H9 (cell line): ENCODE results near the gene ATPAF1. TPM values are rescaled to one million over a fixed set of nuclear protein-coding genes. Genes with fewer than 3 reads are reported as not detected.

Experiments
- DNase-seq: peaks from one replicate; pipeline ENCODE4 v3.0.0-alpha.2; 2017
- H2AFZ ChIP-seq: one replicate; pipeline ENCODE4 v1.6.1; 2013; ENCODE audit warnings: mild to moderate bottlenecking, low read length, control low read depth, moderate library complexity
- H2AK5ac ChIP-seq: 2 replicates; pipeline ENCODE4 v1.6.1; 2013; ENCODE audit warnings: low read length, control low read depth, mixed read lengths; ENCODE audit not compliant: insufficient read length
- H2BK120ac ChIP-seq: one replicate; pipeline ENCODE4 v1.6.1; 2013; ENCODE audit warnings: low read depth, mild to moderate bottlenecking, low read length, control low read depth, inconsistent platforms; ENCODE audit not compliant: poor library complexity, severe bottlenecking
- H2BK12ac ChIP-seq: 2 replicates; pipeline ENCODE4 v1.6.1; 2013; ENCODE audit warnings: low read length, control low read depth, mixed read lengths, low read depth; ENCODE audit not compliant: insufficient read length
- H2BK15ac ChIP-seq: 2 replicates; pipeline ENCODE4 v1.6.1; 2013; ENCODE audit warnings: low read depth, low read length, control low read depth
- H2BK20ac ChIP-seq: one replicate; pipeline ENCODE4 v1.6.1; 2013; ENCODE audit warnings: low read depth, mild to moderate bottlenecking, low read length, control low read depth, inconsistent platforms; ENCODE audit not compliant: poor library complexity, severe bottlenecking
- H2BK5ac ChIP-seq: 2 replicates; pipeline ENCODE4 v1.6.1; 2013; ENCODE audit warnings: low read length, control low read depth, mixed read lengths; ENCODE audit not compliant: insufficient read length
- H3K14ac ChIP-seq: 2 replicates; pipeline ENCODE4 v1.6.1; 2013; ENCODE audit warnings: low read length, control low read depth; ENCODE audit not compliant: insufficient read depth
- H3K18ac ChIP-seq: 2 replicates; pipeline ENCODE4 v1.6.1; 2013; ENCODE audit warnings: low read depth, mild to moderate bottlenecking, mixed read lengths, low read length, control low read depth; ENCODE audit not compliant: insufficient read length
- H3K23ac ChIP-seq: 2 replicates; pipeline ENCODE4 v1.6.1; 2013; ENCODE audit warnings: low read length, control low read depth, mixed read lengths, low read depth; ENCODE audit not compliant: insufficient read length
- H3K23me2 ChIP-seq: 2 replicates; pipeline ENCODE4 v1.6.1; 2013; ENCODE audit warnings: low read depth, mild to moderate bottlenecking, mixed read lengths, low read length, control low read depth; ENCODE audit not compliant: insufficient read length, poor library complexity, severe bottlenecking
- H3K27ac ChIP-seq: 2 replicates; pipeline ENCODE4 v1.5.1; 2013; ENCODE audit warnings: low read length, control low read depth, mixed read lengths, low read depth; ENCODE audit not compliant: insufficient read length
- H3K27me3 ChIP-seq: 2 replicates; pipeline ENCODE4 v1.6.1; 2013; ENCODE audit warnings: low read length, control low read depth, inconsistent platforms; ENCODE audit not compliant: insufficient read depth
- H3K4ac ChIP-seq: 2 replicates; pipeline ENCODE4 v1.6.1; 2013; ENCODE audit warnings: low read depth, mild to moderate bottlenecking, control low read depth, inconsistent platforms, low read length, moderate library complexity
- H3K4me1 ChIP-seq: 2 replicates; pipeline ENCODE4 v1.6.1; 2013; ENCODE audit warnings: low read length, control low read depth, inconsistent platforms; ENCODE audit not compliant: insufficient read depth
- H3K4me2 ChIP-seq: 2 replicates; pipeline ENCODE4 v1.6.1; 2013; ENCODE audit warnings: low read length, control low read depth, mixed read lengths; ENCODE audit not compliant: insufficient read length, insufficient read depth
- H3K56ac ChIP-seq: 2 replicates; pipeline ENCODE4 v1.6.1; 2013; ENCODE audit warnings: low read depth, mild to moderate bottlenecking, mixed read lengths, low read length, control low read depth; ENCODE audit not compliant: insufficient read length
- H3K79me1 ChIP-seq: 2 replicates; pipeline ENCODE4 v1.6.1; 2013; ENCODE audit warnings: low read depth, mild to moderate bottlenecking, moderate library complexity, low read length, control low read depth, inconsistent platforms; ENCODE audit not compliant: insufficient read depth, poor library complexity, severe bottlenecking
- H3K79me2 ChIP-seq: 2 replicates; pipeline ENCODE4 v1.6.1; 2013; ENCODE audit warnings: low read length, control low read depth, inconsistent platforms; ENCODE audit not compliant: insufficient read depth
- H3K9ac ChIP-seq: 2 replicates; pipeline ENCODE4 v1.6.1; 2013; ENCODE audit warnings: low read length, control low read depth, mixed read lengths; ENCODE audit not compliant: insufficient read length; ENCODE audit errors: extremely low read depth
- H3K9me3 ChIP-seq: one replicate; pipeline ENCODE4 v1.6.1; 2013; ENCODE audit warnings: low read depth, low read length, inconsistent platforms; ENCODE audit not compliant: control insufficient read depth
- H3T11ph ChIP-seq: one replicate; pipeline ENCODE4 v1.6.1; 2013; ENCODE audit warnings: mild to moderate bottlenecking, low read length, control low read depth, inconsistent platforms
- H4K20me1 ChIP-seq: one replicate; pipeline ENCODE4 v1.6.1; 2013; ENCODE audit not compliant: control insufficient read depth, insufficient read length, insufficient read depth
- H4K5ac ChIP-seq: 2 replicates; pipeline ENCODE4 v1.6.1; 2013; ENCODE audit warnings: low read depth, mild to moderate bottlenecking, mixed read lengths, low read length, control low read depth; ENCODE audit not compliant: insufficient read length
- H4K8ac ChIP-seq: replicated peaks from 2 replicates; pipeline ENCODE4 v1.6.1; 2013; ENCODE audit warnings: low read length, control low read depth, mixed read lengths, low read depth; ENCODE audit not compliant: insufficient read length
- H4K91ac ChIP-seq: 2 replicates; pipeline ENCODE4 v1.6.1; 2013; ENCODE audit warnings: low read depth, mild to moderate bottlenecking, moderate library complexity, mixed read lengths, low read length, control low read depth; ENCODE audit not compliant: insufficient read length
- H3K27ac Mint-ChIP-seq, 3 experiments: 2 replicates in 2 of 3; 3 replicates in 1 of 3; pipeline ENCODE4 v1.8.0; 2020 to 2021; ENCODE audit warnings: mixed read lengths in 3 of 3, mild to moderate bottlenecking in 1 of 3, moderate library complexity in 1 of 3
- H3K27me3 Mint-ChIP-seq: 2 replicates; pipeline ENCODE4 v1.8.0; 2021; ENCODE audit warnings: low read depth, mild to moderate bottlenecking, moderate library complexity, mixed read lengths
- H3K36me3 Mint-ChIP-seq, 3 experiments: 2 replicates in 2 of 3; 3 replicates in 1 of 3; pipeline ENCODE4 v1.8.0; 2020 to 2021; ENCODE audit warnings: low read depth in 3 of 3, mixed read lengths in 3 of 3; ENCODE audit not compliant: insufficient read depth in 1 of 3
- H3K4me1 Mint-ChIP-seq, 2 experiments: 2 replicates each; pipeline ENCODE4 v1.8.0; 2020; ENCODE audit warnings: mixed read lengths in 2 of 2
- H3K4me3 Mint-ChIP-seq, 2 experiments: 2 replicates in 1 of 2; 3 replicates in 1 of 2; pipeline ENCODE4 v1.8.0; 2020 to 2021; ENCODE audit warnings: mild to moderate bottlenecking in 2 of 2, mixed read lengths in 2 of 2, moderate library complexity in 1 of 2
- H3K9me3 Mint-ChIP-seq, 2 experiments: 2 replicates in 1 of 2; 3 replicates in 1 of 2; pipeline ENCODE4 v1.8.0; 2020; ENCODE audit warnings: mild to moderate bottlenecking in 2 of 2, mixed read lengths in 2 of 2, moderate library complexity in 1 of 2
- CTCF ChIP-seq: fragments of 200-600 bp; sonication (generic); conservative IDR thresholded peaks from 3 replicates; pipeline ENCODE4 v1.8.0; 2021; ENCODE audit warnings: antibody characterized with exemption, mild to moderate bottlenecking
- WGBS: extraction: QIAGEN DNeasy Blood & Tissue Kit; methylation state at CpG from one replicate; pipeline ENCODE4 v1.1.7; 2013; ENCODE audit warnings: missing lambda C conversion rate, low lambda C conversion rate, mixed read lengths; ENCODE audit not compliant: insufficient read length; ENCODE audit errors: extremely low coverage; 5-methylcytosine and 5-hydroxymethylcytosine counted together
- total RNA-seq: library from RNA; stranded (reverse); gene quantifications from 2 replicates; pipeline ENCODE4 v1.2.1, GENCODE V29; 2021

ATPAF1 gene
- total RNA-seq, 1 experiment from 2014 or later = 57.3 TPM

GRCh38 chr1:46617833-46618232, 50.3 kb downstream of the ATPAF1 start:
- Histone ChIP-seq H3K9ac (no peak overlapping the region), H4K5ac (no peak overlapping the region), H4K91ac (no peak overlapping the region), H2BK15ac (no peak overlapping the region), H4K20me1 (no peaks in the 10 kb centered on the region), H3K14ac (no peak overlapping the region), H3K23ac (no peak overlapping the region), H3K23me2 (peaks cover 8% of the 10 kb centered on the region), H2BK120ac (no peak overlapping the region), H3K4ac (no peak overlapping the region), H3K56ac (no peak overlapping the region), H3K27ac (no peak overlapping the region), H3K27me3 (peaks cover 3% of the 10 kb centered on the region; the same call in 1 of the 2 replicates), H3K79me1 (no peaks in the 10 kb centered on the region), H3K79me2 (no peaks in the 10 kb centered on the region), H2BK20ac (no peak overlapping the region), H3K9me3 (no peaks in the 10 kb centered on the region), H3K18ac (no peak overlapping the region), H2AK5ac (no peak overlapping the region), H3K4me2 (no peak overlapping the region), H2AFZ (no peak overlapping the region), H3T11ph (no peak overlapping the region), H2BK12ac (no peak overlapping the region), H2BK5ac (no peak overlapping the region), H4K8ac (no peak overlapping the region), H3K4me1 (peaks cover 14% of the 10 kb centered on the region; the same call in 1 of the 2 replicates)
- no CpG with 5 or more reads among the region's 3 CpGs for WGBS
- Mint-ChIP-seq H3K9me3 (no peaks in the 10 kb centered on the region), H3K27me3 (peaks cover 33% of the 10 kb centered on the region), H3K4me1 (peaks cover 36 to 39% of the 10 kb centered on the region in 2 experiments), H3K36me3 (no peaks in the 10 kb centered on the region), H3K4me3 (0 out of 5 replicates have a peak overlapping the region, but pooled peaks of 1 of the 2 experiments have one; percentile 89), H3K27ac (no peak overlapping the region)
- DNase-seq = no peak
- TF ChIP-seq CTCF = no peak
